GM23248 (cell line): ENCODE measurements around the gene SP3.

ENCODE experiments used
- EZH2 ChIP-seq: fragments of 200-600 bp; sonication (generic); IDR thresholded peaks from 2 replicates; pipeline ENCODE4 v1.6.1; 2018; ENCODE audit warnings: antibody characterized with exemption, mild to moderate bottlenecking; ENCODE audit not compliant: insufficient read depth, poor library complexity, severe bottlenecking
- EZH2phosphoT487 ChIP-seq: fragments of 200-600 bp; sonication (generic); IDR thresholded peaks from 2 replicates; pipeline ENCODE4 v1.6.1; 2018; ENCODE audit warnings: antibody characterized with exemption, moderate library complexity, mild to moderate bottlenecking, low read depth; ENCODE audit not compliant: insufficient read depth

DNA sequence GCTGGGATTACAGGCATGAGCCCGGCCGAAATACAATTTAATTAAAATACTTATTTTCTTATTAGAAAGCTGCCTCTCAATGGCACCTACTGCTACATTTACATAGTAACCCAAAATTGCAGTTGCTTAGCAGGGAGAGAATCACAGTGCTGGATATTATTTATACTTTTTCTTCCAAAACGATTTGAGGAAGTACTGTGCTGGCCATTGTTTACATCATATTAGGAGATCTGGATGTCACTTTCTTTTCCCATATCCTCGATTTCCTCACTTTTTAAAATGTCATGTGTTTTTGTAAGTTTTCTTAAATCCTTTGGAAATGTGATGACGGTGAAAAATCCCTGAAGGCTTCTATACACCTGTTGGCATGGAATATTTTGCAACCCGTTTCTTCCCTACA is 3.4 kb upstream of the SP3 start:
- TF ChIP-seq EZH2 (no peak), EZH2phosphoT487 (no peak)
